HepG2 (cell line): ENCODE results near the gene PRIMPOL.

Experiments
- CEBPB ChIP-seq: IDR thresholded peaks from 2 replicates; pipeline ENCODE4 v1.6.1; 2011; ENCODE audit warnings: low read depth, low read length, improper control_type of control experiment, borderline replicate concordance
- CTCF ChIP-seq: sonication (generic); formaldehyde crosslinking; IDR thresholded peaks from 2 replicates; pipeline ENCODE4 v1.5.0; 2020; ENCODE audit warnings: mild to moderate bottlenecking, missing genetic modification reagents, moderate library complexity
- E2F5 ChIP-seq: sonication (generic); formaldehyde crosslinking; conservative IDR thresholded peaks from 2 replicates; pipeline ENCODE4 v1.4.0; 2020; ENCODE audit warnings: missing genetic modification reagents
- EP300 ChIP-seq, 3 experiments: sonication (generic) in 1 of 3; formaldehyde crosslinking in 1 of 3; IDR thresholded peaks; 2 replicates each; pipeline versions ENCODE4 v1.5.1 to v1.6.1; 2011 to 2020; ENCODE audit warnings: low read depth in 2 of 3, low read length in 2 of 3, borderline replicate concordance in 1 of 3, improper control_type of control experiment in 1 of 3, mild to moderate bottlenecking in 1 of 3, missing genetic modification reagents in 1 of 3, moderate library complexity in 1 of 3
- FOXA3 ChIP-seq: IDR thresholded peaks from 2 replicates; pipeline ENCODE4 v1.6.1; 2016; ENCODE audit warnings: missing genetic modification reagents, missing compliant biosample characterization
- GABPB1 ChIP-seq: IDR thresholded peaks from 2 replicates; pipeline ENCODE4 v1.6.1; 2016; ENCODE audit warnings: mild to moderate bottlenecking, missing genetic modification reagents, moderate library complexity, missing compliant biosample characterization
- POLR2A ChIP-seq, 2 experiments: IDR thresholded peaks; 2 replicates each; pipeline ENCODE4 v1.6.1; 2011; ENCODE audit warnings: low read depth in 2 of 2, low read length in 2 of 2, mild to moderate bottlenecking in 1 of 2, moderate library complexity in 1 of 2; ENCODE audit not compliant: insufficient read depth in 1 of 2
- POLR2AphosphoS5 ChIP-seq: IDR thresholded peaks from 2 replicates; pipeline ENCODE4 v1.6.1; 2012; ENCODE audit warnings: low read depth, low read length
- RAD21 ChIP-seq: fragments of 450-650 bp; formaldehyde crosslinking; IDR thresholded peaks from 2 replicates; pipeline ENCODE4 v1.5.0; 2020; ENCODE audit warnings: mild to moderate bottlenecking
- REXO4 ChIP-seq: sonication (generic); formaldehyde crosslinking; IDR thresholded peaks from 2 replicates; pipeline ENCODE4 v1.8.0; 2022; ENCODE audit warnings: missing genetic modification reagents, mild to moderate bottlenecking, borderline replicate concordance
- ZFP1 ChIP-seq: IDR thresholded peaks from 2 replicates; pipeline ENCODE4 v1.6.1; 2016
- TF ChIP-seq, protein P1 (sequence below), 2 experiments: sonication (generic) in 1 of 2; formaldehyde crosslinking in 1 of 2; IDR thresholded peaks; 2 replicates each; pipeline versions ENCODE4 v1.5.1 to v1.6.1; 2011 to 2020; ENCODE audit warnings: borderline replicate concordance in 1 of 2, low read depth in 1 of 2, low read length in 1 of 2, mild to moderate bottlenecking in 1 of 2, missing genetic modification reagents in 1 of 2, moderate library complexity in 1 of 2

DNA sequence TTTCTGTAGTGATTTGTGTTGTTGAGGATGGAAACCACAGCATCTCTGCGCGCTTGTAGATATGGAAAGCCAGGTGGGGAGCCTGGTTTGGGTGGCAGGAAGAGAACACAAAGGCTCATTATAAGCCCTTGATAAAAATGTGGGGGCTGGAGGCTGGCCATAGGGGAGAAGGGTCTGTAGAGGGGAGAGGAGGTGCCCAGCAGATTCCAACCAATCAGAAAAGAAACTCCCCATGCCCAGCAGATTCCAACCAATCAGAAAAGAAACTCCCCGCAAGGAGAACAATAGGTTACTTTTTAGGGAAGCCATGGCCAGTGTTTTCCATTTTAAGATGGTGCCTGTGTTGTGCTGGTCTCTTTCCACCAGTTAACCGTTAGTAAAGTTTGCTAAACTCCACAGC, 94.1 kb downstream of the PRIMPOL start:
- TF ChIP-seq CTCF (CRISPR knock-in tag), result no peak
- no peak for TF ChIP-seq FOXA3
- TF ChIP-seq GABPB1 (CRISPR knock-in tag), result no peak
- TF ChIP-seq EP300 (IDR thresholded peaks at IDR 0.05; ENCODE audit: low read depth in 2 of 2, low read length in 2 of 2), result no peak
- no peak for TF ChIP-seq EP300 (CRISPR knock-in tag; IDR thresholded peaks at IDR 0.05; ENCODE audit: borderline replicate concordance)
- no peak for TF ChIP-seq ZFP1 (CRISPR knock-in tag)
- no peak for TF ChIP-seq POLR2AphosphoS5
- no peak for TF ChIP-seq REXO4 (CRISPR knock-in tag)
- TF ChIP-seq, protein P1, sequence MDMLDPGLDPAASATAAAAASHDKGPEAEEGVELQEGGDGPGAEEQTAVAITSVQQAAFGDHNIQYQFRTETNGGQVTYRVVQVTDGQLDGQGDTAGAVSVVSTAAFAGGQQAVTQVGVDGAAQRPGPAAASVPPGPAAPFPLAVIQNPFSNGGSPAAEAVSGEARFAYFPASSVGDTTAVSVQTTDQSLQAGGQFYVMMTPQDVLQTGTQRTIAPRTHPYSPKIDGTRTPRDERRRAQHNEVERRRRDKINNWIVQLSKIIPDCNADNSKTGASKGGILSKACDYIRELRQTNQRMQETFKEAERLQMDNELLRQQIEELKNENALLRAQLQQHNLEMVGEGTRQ (IDR thresholded peaks at IDR 0.05; ENCODE audit: low read depth, low read length), result no peak
- TF ChIP-seq, protein P1 (CRISPR knock-in tag; IDR thresholded peaks at IDR 0.05; ENCODE audit: borderline replicate concordance), result no peak
- TF ChIP-seq RAD21, result no peak
- TF ChIP-seq POLR2A (IDR thresholded peaks at IDR 0.05; ENCODE audit: insufficient read depth in 1 of 2, low read depth in 2 of 2, low read length in 2 of 2), result no peak
- no peak for TF ChIP-seq CEBPB
- TF ChIP-seq E2F5 (CRISPR knock-in tag), result no peak
